Activated T-cell treated with anti-CD3 and anti-CD28 coated beads, Interleukin-2, amount 50 U/mL, for 4 hours (primary cell): ENCODE results near the gene ZNF45. TPM values are rescaled to one million over a fixed set of nuclear protein-coding genes. Genes with fewer than 3 reads are reported as not detected.

Experiments used
- ATAC-seq, 2 donors: fragments of 200-7000 bp; cut with Tn5 transposase; one replicate each; pipeline ENCODE4 v1.10.0; 2021
- DNase-seq: peaks from one replicate; pipeline ENCODE4 v3.0.0-alpha.2; 2020
- H3K27me3 Mint-ChIP-seq: one replicate; pipeline ENCODE4 v1.8.0; 2021; ENCODE audit warnings: low read depth, mixed read lengths
- H3K36me3 Mint-ChIP-seq: one replicate; pipeline ENCODE4 v1.8.0; 2022; ENCODE audit warnings: mixed read lengths; ENCODE audit not compliant: insufficient read depth
- H3K4me1 Mint-ChIP-seq: one replicate; pipeline ENCODE4 v1.8.0; 2021; ENCODE audit warnings: low read depth, mixed read lengths
- H3K4me3 Mint-ChIP-seq: one replicate; pipeline ENCODE4 v1.8.0; 2021; ENCODE audit warnings: mild to moderate bottlenecking, moderate library complexity, mixed read lengths
- H3K9me3 Mint-ChIP-seq: one replicate; pipeline ENCODE4 v1.8.0; 2021; ENCODE audit warnings: mixed read lengths
- total RNA-seq, 3 donors: library from RNA; stranded (reverse); gene quantifications; one replicate each; pipeline ENCODE4 v1.2.1, GENCODE V29; 2021

Gene ZNF45
- total RNA-seq, 3 donors from 2014 or later: 5.4 to 7.2 (median 5.7) TPM

DNA sequence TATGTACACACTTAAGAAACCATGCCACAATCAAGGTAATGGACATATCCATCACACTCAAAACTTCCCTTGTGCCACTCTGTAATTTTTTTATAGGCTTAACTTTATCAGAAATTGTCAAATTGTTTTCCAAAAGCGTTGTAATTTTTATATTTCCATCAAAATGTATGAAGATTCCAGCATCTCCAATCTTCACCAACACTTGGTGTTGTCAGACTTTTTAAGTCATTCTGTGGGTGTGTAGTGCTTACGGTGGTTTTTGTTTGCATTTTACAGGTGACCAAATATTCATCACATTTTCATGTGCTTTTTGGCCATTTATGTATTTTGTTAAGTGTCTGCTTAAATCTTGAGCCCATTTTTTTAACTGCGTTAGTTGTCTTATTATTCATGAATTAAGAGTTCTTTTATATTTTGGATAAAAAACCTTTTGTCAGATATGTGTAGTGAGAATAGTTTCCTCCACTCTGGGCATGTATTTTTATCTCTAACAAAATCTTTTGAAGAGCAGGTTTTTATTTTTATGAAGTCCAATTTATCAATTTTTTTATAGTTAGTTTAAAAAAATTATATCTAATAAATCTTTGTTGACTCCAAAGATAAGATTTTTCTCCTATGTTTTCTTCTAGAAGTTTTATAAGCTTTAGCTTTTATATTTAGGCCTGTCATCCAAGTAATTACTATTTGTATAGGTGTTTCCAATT, 4.6 kb upstream of the ZNF45 start:
- DNase-seq (no peak), ATAC-seq (no peak)
- Mint-ChIP-seq H3K4me3 (no peak overlapping the region), H3K4me1 (peaks cover 5% of the 10 kb centered on the region), H3K9me3 (peaks cover 19% of the 10 kb centered on the region), H3K36me3 (no peaks in the 10 kb centered on the region), H3K27me3 (peaks cover 8% of the 10 kb centered on the region)

DNA sequence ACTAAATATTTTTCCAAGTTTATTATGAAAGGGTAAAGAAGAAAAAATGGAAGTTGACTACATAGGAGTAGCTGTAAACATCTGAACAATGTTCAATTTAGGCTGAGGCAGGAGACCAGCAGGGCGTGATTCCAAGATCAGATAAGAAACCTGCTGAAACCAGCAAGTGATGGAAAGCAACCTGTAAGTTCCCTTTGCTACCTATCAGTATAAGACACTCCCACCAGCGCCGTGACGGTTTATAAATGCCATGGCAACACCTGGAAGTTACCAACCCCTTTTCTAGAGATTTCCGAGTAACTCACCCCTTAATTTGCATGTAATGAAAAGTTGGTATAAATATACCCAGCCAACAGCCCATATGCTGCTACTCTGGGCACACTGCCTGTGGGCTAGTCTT, 1.1 kb upstream of the ZNF45 start:
- peaks cover 8% of the 10 kb centered on the region for H3K9me3 Mint-ChIP-seq
- peaks cover 16% of the 10 kb centered on the region for H3K36me3 Mint-ChIP-seq
- no peak for DNase-seq
- peak overlapping the region; percentile 93 for H3K4me3 Mint-ChIP-seq
- H3K4me1 Mint-ChIP-seq: peaks cover 19% of the 10 kb centered on the region
- no peak for ATAC-seq
- no peaks in the 10 kb centered on the region for H3K27me3 Mint-ChIP-seq

DNA sequence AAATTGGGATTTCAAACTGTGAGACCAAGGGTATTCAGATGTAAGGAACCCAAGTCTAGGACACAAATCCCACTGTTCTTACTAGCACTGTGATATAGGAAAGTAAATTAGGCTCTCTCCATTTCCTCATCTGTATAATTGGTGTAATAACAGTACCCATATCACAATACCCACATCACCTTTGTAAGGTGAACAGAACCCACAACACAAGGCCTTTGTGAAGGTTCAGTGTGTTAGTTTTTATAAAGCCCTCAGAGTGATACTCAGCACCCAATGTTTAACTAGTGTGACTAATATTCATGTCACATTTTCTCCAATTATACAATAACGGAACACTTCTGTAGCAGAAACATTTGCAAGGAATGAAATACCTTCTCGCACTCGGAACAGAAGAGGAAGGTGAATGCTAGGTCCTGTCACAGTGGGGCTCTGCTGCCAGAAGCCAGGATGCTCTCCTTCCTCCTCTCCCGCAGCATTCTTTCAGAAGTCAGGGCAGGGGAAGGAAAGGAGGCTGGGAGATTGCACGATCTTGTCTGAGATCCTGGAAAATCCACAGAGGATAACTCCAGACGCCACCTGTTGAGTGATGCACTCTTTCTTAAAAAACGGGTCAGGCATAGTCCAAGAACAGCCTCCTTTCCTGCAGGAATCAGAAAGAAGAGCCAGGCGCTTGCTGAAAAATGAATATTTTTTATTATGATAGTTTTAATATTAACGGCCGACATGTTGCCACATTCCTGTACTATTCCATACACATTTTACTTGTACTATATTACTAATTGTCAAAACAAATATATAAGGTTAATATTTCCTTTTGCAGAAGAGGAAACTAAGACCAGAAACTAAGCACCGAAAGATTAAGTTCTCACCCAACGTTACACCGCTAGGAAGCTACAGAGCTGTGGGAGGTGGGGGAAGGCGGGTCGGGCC, 762 bp downstream of the ZNF45 start:
- Mint-ChIP-seq H3K9me3 (peaks cover 3% of the 10 kb centered on the region), H3K4me3 (peak overlapping the region; percentile 93), H3K36me3 (peaks cover 34% of the 10 kb centered on the region), H3K4me1 (peaks cover 19% of the 10 kb centered on the region), H3K27me3 (no peaks in the 10 kb centered on the region)
- DNase-seq (no peak), ATAC-seq (no peak)

DNA sequence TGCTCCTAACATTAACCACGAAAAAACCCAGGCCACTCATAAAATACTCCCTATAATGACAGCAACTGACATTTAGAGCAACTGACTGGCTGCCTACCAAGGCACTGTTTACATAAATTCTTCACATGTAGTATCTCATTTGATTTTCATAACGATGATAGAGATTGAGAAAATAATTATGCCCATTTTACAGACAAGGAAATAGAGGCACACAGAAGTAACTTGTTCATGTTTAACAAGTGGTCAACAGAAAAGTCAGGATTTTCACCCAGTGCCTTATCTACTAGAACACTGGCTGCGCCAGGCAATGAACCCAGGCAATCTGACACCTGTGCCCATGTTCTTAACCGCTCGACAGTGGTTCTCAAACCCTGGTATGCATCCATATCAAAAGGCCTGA, 6.3 kb downstream of the ZNF45 start:
- ATAC-seq: no peak
- Mint-ChIP-seq H3K27me3 (no peaks in the 10 kb centered on the region), H3K4me1 (peaks cover 10% of the 10 kb centered on the region), H3K36me3 (peaks cover 74% of the 10 kb centered on the region), H3K9me3 (no peaks in the 10 kb centered on the region), H3K4me3 (no peak overlapping the region)
- no peak for DNase-seq

DNA sequence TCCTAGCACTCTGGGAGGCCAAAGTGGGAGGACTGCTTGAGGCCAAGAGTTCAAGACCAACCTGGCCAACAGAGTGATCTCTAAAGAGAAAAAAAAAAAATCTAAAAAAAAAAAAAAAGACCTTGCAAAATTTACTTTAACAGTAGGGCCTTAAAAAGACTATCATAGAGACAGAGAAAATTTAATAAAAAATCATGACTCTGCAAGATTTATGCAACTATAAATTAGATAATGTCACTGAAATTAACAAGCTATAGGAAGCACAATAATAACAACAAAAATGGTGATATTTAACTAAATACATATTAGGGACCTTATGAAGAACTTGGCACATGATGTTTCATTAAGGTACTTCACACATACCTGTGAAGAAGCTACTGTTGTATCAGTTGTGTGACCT, 11.2 kb downstream of the ZNF45 start:
- Mint-ChIP-seq H3K4me3 (no peak overlapping the region), H3K27me3 (no peaks in the 10 kb centered on the region), H3K36me3 (peaks cover 83% of the 10 kb centered on the region), H3K4me1 (peaks cover 2% of the 10 kb centered on the region), H3K9me3 (peaks cover 14% of the 10 kb centered on the region)
- DNase-seq (no peak), ATAC-seq (no peak)

DNA sequence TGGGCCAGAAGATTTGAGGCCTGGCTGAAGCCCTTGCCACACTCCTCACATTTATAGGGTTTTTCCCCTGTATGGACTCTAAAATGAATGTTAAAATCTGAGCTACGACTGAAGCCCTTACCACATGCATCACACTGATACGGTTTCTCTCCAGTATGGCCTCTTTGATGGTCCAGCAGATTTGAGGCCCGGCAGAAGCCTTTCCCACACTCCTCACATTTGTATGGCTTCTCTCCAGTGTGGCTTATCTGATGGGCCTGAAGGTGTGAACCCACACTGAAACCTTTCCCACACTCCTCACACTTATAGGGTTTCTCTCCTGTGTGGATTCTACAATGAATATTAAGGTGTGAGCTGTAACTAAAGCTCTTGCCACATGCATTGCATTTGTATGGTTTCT, 21.0 kb downstream of the ZNF45 start:
- peaks cover 64% of the 10 kb centered on the region for H3K9me3 Mint-ChIP-seq
- DNase-seq (no peak), ATAC-seq (no peak)
- no peaks in the 10 kb centered on the region for H3K4me1 Mint-ChIP-seq
- H3K27me3 Mint-ChIP-seq: no peaks in the 10 kb centered on the region
- no peak overlapping the region for H3K4me3 Mint-ChIP-seq
- H3K36me3 Mint-ChIP-seq: peaks cover 66% of the 10 kb centered on the region

DNA sequence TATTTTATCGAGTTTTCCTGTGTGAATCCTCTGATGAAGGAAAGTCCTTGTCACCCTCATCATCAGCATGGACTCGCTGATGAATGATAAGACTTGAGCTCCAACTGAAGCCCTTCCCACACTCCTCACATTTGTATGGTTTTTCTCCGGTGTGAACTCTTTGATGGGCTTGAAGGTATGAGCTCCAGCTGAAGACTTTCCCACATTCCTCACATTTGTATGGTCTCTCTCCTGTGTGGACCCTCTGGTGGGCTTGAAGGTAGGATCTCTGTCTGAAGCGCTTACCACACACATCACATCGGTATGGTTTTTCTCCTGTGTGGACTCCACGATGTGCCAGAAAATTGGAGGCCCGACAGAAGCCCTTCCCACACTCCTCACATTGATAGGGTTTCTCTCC, 21.7 kb downstream of the ZNF45 start:
- DNase-seq (no peak), ATAC-seq (no peak)
- H3K27me3 Mint-ChIP-seq: no peaks in the 10 kb centered on the region
- H3K9me3 Mint-ChIP-seq: peaks cover 64% of the 10 kb centered on the region
- H3K4me1 Mint-ChIP-seq: no peaks in the 10 kb centered on the region
- H3K4me3 Mint-ChIP-seq: no peak overlapping the region
- peaks cover 60% of the 10 kb centered on the region for H3K36me3 Mint-ChIP-seq

DNA sequence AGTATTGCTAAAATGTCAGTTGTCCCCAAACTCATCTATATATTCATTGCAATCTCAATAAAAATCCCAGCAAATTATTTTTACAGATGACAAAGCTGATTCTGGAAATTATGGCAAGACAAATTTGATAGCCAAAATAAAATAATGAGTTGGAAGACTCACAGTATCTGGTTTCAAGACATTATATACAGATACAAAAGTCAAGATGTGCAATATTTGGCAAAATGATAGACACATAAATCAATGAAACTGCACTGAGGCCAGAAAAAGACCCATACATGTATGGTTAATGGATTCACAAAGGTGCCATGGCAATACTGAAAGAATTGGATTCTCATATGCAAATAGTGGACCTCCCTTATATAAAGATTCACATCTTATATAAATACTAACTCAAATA, 24.2 kb downstream of the ZNF45 start:
- Mint-ChIP-seq H3K4me3 (no peak overlapping the region), H3K9me3 (peaks cover 80% of the 10 kb centered on the region), H3K4me1 (no peaks in the 10 kb centered on the region), H3K36me3 (peaks cover 42% of the 10 kb centered on the region), H3K27me3 (no peaks in the 10 kb centered on the region)
- DNase-seq: no peak
- ATAC-seq: no peak

DNA sequence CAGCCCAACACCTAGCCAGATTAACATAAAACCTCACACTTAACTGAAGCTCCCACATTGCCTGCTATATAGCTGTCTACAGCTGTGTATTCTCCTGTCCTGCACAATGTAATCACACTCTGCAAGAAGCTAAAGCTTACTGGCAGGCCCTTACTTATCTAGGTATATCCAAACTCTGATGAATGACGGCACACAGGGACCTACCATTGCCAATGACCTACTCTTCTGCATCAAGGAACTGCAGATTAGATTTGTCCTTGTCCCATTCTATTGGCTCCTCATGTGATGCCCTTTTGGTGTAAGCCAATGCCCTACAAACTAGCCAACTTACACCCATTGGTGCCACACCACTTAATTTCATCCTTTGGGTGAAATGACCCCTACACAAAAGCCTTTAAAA, 26.4 kb downstream of the ZNF45 start:
- no peaks in the 10 kb centered on the region for H3K27me3 Mint-ChIP-seq
- H3K4me3 Mint-ChIP-seq: no peak overlapping the region
- peaks cover 25% of the 10 kb centered on the region for H3K36me3 Mint-ChIP-seq
- no peaks in the 10 kb centered on the region for H3K4me1 Mint-ChIP-seq
- H3K9me3 Mint-ChIP-seq: peaks cover 76% of the 10 kb centered on the region
- DNase-seq: no peak
- no peak for ATAC-seq

DNA sequence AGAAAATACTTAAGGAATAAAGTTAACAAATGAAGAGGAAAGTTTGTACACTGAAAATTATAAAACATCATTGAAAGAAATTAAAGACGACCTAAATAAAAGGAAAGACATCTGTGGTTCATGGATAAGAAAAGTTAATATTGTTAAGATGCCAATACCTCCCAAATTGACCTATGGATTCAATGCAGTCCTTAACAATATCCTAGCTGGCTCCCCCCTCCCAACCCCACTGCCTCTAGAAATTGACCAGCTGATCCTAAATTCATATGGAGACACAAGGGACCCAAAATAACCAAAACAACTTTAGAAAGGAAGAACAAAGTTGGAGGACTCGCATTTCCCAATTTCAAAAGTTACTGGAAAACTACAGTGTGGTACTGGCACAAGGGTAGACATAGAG, 28.3 kb downstream of the ZNF45 start:
- no peaks in the 10 kb centered on the region for H3K27me3 Mint-ChIP-seq
- peaks cover 18% of the 10 kb centered on the region for H3K36me3 Mint-ChIP-seq
- no peak overlapping the region for H3K4me3 Mint-ChIP-seq
- peaks cover 7% of the 10 kb centered on the region for H3K4me1 Mint-ChIP-seq
- peaks cover 72% of the 10 kb centered on the region for H3K9me3 Mint-ChIP-seq
- DNase-seq (no peak), ATAC-seq (no peak)

DNA sequence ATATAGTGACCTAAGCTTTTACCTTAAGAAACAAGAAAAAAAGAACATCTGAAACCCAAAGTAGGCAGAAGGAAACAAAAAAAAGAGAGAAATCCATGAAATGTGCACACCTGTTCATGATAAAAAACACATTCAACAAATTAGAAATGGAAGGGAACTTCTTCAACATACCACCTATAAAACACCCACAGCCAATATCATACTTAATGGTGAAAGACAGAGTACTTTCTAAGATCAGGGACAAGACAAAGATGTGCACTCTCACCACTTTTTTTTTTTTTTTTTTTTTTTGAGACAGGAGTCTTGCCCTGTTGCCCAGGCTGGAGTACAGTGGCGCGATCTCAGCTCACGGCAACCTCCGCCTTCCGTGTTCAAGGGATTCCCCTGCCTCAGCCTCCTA, 29.2 kb downstream of the ZNF45 start:
- no peak overlapping the region for H3K4me3 Mint-ChIP-seq

DNA sequence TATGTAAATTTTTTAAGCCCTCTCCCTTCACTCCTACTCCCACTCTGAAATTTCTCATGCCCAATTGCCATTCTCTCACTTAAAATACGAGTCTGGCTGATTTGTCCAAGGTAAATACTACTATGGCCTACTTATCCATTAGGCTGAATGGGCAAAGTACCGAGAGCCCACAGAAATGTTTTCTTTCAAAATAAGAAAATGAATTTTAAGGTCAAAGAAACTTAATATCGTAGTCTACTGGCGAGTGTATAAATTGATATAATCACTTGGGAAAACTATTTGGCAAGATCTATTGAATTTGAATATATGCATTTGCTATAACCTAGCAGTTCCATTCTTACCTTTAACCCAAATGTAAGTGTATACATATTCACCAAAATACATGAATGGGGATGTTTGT, 32.7 kb downstream of the ZNF45 start:
- Mint-ChIP-seq H3K36me3 (peaks cover 34% of the 10 kb centered on the region), H3K9me3 (peaks cover 66% of the 10 kb centered on the region), H3K4me3 (peak overlapping the region; percentile 87), H3K4me1 (peaks cover 20% of the 10 kb centered on the region), H3K27me3 (no peaks in the 10 kb centered on the region)
- DNase-seq (no peak), ATAC-seq (no peak)

More for the DNA sequence above, 29.2 kb downstream of the ZNF45 start:
- H3K27me3 Mint-ChIP-seq: no peaks in the 10 kb centered on the region
- DNase-seq (no peak), ATAC-seq (no peak)
- H3K4me1 Mint-ChIP-seq: peaks cover 16% of the 10 kb centered on the region
- H3K9me3 Mint-ChIP-seq: peaks cover 70% of the 10 kb centered on the region
- H3K36me3 Mint-ChIP-seq: peaks cover 15% of the 10 kb centered on the region

DNA sequence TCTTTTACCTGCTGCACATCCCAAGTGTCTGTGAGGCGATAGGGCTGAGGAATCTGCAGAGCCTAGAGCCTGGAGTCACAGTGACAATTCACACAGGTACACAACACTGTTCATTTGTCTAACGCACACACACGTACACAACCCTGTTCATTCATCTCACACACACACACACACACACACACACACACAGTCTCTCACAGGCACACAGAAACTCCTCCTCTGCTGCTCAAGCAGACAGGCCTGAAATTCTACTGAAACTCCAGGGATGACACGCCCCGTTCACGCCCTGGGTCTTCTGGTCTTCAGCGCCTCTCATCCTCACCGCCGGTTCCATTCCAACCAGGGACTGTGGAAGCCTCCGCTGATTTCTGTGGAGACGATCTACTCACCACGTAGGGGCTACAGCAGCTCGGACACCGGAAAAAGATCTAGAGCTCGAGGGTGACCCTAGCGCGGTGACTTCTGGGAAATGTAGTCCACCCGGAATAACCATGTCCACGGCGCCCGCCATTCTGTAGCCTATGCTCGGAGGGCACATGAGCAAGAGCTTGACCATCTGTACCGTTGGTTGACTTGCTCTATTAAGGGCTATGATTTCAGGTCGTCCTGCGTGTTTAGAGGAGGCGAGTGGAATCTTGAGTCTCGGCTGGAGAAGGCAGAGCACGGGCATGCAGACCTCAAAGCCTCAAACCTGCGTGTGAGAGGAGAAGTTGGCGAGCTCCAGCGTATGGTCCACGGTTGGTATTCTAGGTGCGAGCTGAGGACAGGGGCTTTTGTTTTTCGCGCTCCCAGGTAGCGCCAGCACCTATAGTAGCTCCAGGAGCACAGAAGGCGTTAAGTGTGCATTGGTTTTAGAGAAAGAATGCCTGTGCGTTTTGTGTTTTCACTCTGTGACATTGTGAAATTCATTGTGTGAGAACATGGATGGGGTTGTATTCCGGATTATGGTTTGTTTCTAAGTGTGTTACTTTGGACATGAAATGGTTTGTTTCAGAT, 33.4 kb downstream of the ZNF45 start:
- H3K9me3 Mint-ChIP-seq: peaks cover 63% of the 10 kb centered on the region
- H3K4me3 Mint-ChIP-seq: peak overlapping the region; percentile 87
- peaks cover 33% of the 10 kb centered on the region for H3K36me3 Mint-ChIP-seq
- no peaks in the 10 kb centered on the region for H3K27me3 Mint-ChIP-seq
- ATAC-seq: peak; percentile 97
- H3K4me1 Mint-ChIP-seq: peaks cover 20% of the 10 kb centered on the region
- peak; percentile 54 for DNase-seq

DNA sequence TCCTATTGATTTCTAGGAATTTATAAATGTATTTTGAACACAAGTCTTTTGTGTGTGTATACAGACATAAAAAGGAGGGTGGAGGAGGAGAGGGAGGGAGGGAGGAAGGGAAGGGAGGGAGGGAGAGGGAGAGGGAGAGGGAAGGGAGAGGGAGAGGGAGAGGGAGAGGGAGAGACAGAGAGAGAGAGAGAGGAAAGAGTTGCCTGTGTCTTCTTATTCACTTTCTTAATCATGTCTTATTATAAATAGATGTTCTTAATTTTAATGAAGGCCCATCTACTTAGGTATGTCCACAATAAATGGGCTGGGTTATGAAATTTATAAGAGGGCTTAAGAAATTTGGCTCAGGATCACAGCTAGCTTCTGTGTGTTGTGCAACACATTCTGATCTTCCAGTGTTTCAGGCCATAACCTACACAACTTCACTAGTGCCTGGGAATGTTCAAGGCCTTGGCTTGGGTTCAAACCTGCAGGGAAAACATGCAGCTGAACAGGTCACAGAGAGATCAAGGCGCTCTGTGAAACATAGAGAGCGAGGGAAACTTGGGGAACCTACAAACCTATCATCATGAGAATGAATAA, 39.3 kb downstream of the ZNF45 start:
- H3K4me3 Mint-ChIP-seq: no peak overlapping the region
- peaks cover 57% of the 10 kb centered on the region for H3K9me3 Mint-ChIP-seq
- H3K27me3 Mint-ChIP-seq: no peaks in the 10 kb centered on the region
- H3K36me3 Mint-ChIP-seq: peaks cover 27% of the 10 kb centered on the region
- H3K4me1 Mint-ChIP-seq: peaks cover 4% of the 10 kb centered on the region
- no peak for ATAC-seq
- no peak for DNase-seq
